ENCODE results near the gene SAMM50. TPM values are rescaled to one million over a fixed set of nuclear protein-coding genes. Genes with fewer than 3 reads are reported as not detected.

SAMM50 gene
- total and polyA plus RNA-seq, 2 experiments from 2014 or later, result 58.6 to 60.3 TPM

DNA sequence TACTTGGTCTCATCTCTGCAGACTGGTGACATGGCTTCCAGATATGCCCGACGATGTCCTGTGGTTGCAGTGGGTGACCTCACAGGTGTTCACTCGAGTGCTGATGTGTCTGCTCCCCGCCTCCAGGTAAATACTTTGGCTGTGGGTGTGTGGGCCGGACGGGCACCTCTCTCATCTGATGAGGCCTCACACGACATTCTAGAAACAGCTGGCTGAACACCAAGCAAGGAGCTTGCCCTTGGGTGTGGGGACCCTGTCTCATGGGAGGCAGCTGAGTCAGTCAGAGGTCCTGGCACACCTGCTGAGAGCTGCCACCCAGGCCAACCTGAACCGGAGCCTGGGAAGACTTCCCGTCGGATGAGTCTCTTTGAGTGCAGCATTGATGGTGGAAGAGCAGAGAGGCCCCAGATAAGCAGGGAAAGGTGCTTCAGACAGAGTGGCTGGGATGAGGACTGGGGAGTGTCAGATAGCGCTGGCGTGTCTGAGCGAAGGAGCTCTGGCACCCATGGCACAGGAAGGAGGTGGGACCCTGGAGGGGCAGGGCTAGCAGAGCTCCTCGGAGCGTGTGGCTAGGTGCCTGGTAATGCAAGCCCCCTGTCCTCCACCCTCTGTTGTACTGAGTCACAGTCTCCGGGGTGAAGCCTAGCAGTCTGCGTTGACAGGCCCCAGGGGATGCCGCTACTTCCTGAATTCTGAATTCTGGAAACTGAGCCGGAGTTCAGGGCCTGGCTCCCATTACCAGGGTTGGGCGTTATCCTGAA, 10.4 kb upstream of the SAMM50 start:
- peaks cover 4% of the 10 kb centered on the region; the same call in 1 of the 3 replicates for H3K9me3 Mint-ChIP-seq

More for the DNA sequence above, 10.4 kb upstream of the SAMM50 start:
- no peak overlapping the region for H3K27ac Mint-ChIP-seq
- H3K27me3 Mint-ChIP-seq (ENCODE audit: insufficient read depth, low read depth, poor library complexity), result peaks cover 4% of the 10 kb centered on the region
- Histone ChIP-seq H3K79me2 (replicated peaks; ENCODE audit: insufficient read depth) (no peaks in the 10 kb centered on the region), H3K36me3 (ENCODE audit: insufficient read depth) (peaks cover 24% of the 10 kb centered on the region), H4K20me1 (replicated peaks; ENCODE audit: insufficient read depth) (no peaks in the 10 kb centered on the region; the same call in none of the 2 replicates), H2AFZ (no peak overlapping the region), H3K27me3 (ENCODE audit: insufficient read depth) (no peaks in the 10 kb centered on the region), H3K9me2 (ENCODE audit: insufficient read depth) (no peaks in the 10 kb centered on the region), H3K4me1 (ENCODE audit: insufficient read depth) (no peaks in the 10 kb centered on the region), H3K27ac (ENCODE audit: low read depth) (no peak overlapping the region), H3F3A (replicated peaks; ENCODE audit: low read depth) (no peaks in the 10 kb centered on the region; the same call in 1 of the 2 replicates), H3K4me2 (no peak overlapping the region), H3K4me3 (no peak overlapping the region)
- H3K4me3 Mint-ChIP-seq, result no peak overlapping the region
- peaks cover 63% of the 10 kb centered on the region for H3K36me3 Mint-ChIP-seq (ENCODE audit: low read depth)
- no peaks in the 10 kb centered on the region; the same call in 2 of the 3 replicates for H3K4me1 Mint-ChIP-seq
- no peak for DNase-seq (ENCODE audit: low spot score)
- no peak for ATAC-seq
- TF ChIP-seq, protein P1, sequence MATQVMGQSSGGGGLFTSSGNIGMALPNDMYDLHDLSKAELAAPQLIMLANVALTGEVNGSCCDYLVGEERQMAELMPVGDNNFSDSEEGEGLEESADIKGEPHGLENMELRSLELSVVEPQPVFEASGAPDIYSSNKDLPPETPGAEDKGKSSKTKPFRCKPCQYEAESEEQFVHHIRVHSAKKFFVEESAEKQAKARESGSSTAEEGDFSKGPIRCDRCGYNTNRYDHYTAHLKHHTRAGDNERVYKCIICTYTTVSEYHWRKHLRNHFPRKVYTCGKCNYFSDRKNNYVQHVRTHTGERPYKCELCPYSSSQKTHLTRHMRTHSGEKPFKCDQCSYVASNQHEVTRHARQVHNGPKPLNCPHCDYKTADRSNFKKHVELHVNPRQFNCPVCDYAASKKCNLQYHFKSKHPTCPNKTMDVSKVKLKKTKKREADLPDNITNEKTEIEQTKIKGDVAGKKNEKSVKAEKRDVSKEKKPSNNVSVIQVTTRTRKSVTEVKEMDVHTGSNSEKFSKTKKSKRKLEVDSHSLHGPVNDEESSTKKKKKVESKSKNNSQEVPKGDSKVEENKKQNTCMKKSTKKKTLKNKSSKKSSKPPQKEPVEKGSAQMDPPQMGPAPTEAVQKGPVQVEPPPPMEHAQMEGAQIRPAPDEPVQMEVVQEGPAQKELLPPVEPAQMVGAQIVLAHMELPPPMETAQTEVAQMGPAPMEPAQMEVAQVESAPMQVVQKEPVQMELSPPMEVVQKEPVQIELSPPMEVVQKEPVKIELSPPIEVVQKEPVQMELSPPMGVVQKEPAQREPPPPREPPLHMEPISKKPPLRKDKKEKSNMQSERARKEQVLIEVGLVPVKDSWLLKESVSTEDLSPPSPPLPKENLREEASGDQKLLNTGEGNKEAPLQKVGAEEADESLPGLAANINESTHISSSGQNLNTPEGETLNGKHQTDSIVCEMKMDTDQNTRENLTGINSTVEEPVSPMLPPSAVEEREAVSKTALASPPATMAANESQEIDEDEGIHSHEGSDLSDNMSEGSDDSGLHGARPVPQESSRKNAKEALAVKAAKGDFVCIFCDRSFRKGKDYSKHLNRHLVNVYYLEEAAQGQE (IDR thresholded peaks at IDR 0.05; ENCODE audit: unreplicated experiment), result no peak
- no peak for TF ChIP-seq ZNF462 (CRISPR knock-in tag; IDR thresholded peaks at IDR 0.05)
- TF ChIP-seq POLR2AphosphoS5 (IDR thresholded peaks at IDR 0.05; ENCODE audit: low read depth), result no peak
- TF ChIP-seq ETS1 (IDR thresholded peaks at IDR 0.05), result no peak
- TF ChIP-seq ZNF114 (CRISPR knock-in tag; IDR thresholded peaks at IDR 0.05), result no peak
- no peak for TF ChIP-seq EZH2phosphoT487 (IDR thresholded peaks at IDR 0.05; ENCODE audit: unreplicated experiment)
- no peak for TF ChIP-seq JUNB (IDR thresholded peaks at IDR 0.05; ENCODE audit: unreplicated experiment)
- TF ChIP-seq, protein P2, sequence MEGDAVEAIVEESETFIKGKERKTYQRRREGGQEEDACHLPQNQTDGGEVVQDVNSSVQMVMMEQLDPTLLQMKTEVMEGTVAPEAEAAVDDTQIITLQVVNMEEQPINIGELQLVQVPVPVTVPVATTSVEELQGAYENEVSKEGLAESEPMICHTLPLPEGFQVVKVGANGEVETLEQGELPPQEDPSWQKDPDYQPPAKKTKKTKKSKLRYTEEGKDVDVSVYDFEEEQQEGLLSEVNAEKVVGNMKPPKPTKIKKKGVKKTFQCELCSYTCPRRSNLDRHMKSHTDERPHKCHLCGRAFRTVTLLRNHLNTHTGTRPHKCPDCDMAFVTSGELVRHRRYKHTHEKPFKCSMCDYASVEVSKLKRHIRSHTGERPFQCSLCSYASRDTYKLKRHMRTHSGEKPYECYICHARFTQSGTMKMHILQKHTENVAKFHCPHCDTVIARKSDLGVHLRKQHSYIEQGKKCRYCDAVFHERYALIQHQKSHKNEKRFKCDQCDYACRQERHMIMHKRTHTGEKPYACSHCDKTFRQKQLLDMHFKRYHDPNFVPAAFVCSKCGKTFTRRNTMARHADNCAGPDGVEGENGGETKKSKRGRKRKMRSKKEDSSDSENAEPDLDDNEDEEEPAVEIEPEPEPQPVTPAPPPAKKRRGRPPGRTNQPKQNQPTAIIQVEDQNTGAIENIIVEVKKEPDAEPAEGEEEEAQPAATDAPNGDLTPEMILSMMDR (conservative IDR thresholded peaks at IDR 0.05; ENCODE audit: low read depth in 2 of 2), result no peak
- TF ChIP-seq STAT1 (IDR thresholded peaks at IDR 0.05; ENCODE audit: unreplicated experiment), result no peak
- TF ChIP-seq ZNF331 (CRISPR knock-in tag; IDR thresholded peaks at IDR 0.05; ENCODE audit: low read depth), result no peak
- TF ChIP-seq NANOG (IDR thresholded peaks at IDR 0.05; ENCODE audit: borderline replicate concordance), result no peak
- no peak for TF ChIP-seq EZH2 (IDR thresholded peaks at IDR 0.05; ENCODE audit: low read depth, unreplicated experiment)
- TF ChIP-seq CREB1 (CRISPR knock-in tag; IDR thresholded peaks at IDR 0.05; ENCODE audit: low read depth), result no peak
